ENCODE data around the gene UROC1. TPM values are rescaled to one million over a fixed set of nuclear protein-coding genes. Genes with fewer than 3 reads are reported as not detected.

The UROC1 gene
- total RNA-seq, 1 experiment from 2014 or later = not detected

DNA sequence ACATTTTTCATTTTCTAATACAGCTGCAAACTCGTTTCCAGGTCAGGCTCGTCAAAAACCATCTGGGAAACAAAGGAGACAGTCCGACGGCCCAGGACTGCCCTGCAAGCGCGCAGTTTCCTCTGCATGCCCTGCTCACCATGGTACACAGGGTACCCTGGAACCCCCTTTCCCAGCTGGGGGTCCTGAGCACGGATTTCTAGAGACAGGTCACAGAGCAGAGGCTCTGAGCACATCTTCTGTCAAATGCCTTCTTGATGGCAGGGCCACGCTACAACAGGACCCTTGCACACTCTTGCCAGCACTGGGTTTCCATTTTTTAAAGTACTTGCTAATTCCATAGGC, 50.0 kb downstream of the UROC1 start:
- WGBS (ENCODE audit: extremely low coverage, insufficient read length, low lambda C conversion rate) = no CpG with 5 or more reads among the region's 8 CpGs
- no peak overlapping the region for H2BK120ac ChIP-seq (ENCODE audit: low read depth, low read length, poor library complexity, severe bottlenecking)
- TF ChIP-seq, protein P1, sequence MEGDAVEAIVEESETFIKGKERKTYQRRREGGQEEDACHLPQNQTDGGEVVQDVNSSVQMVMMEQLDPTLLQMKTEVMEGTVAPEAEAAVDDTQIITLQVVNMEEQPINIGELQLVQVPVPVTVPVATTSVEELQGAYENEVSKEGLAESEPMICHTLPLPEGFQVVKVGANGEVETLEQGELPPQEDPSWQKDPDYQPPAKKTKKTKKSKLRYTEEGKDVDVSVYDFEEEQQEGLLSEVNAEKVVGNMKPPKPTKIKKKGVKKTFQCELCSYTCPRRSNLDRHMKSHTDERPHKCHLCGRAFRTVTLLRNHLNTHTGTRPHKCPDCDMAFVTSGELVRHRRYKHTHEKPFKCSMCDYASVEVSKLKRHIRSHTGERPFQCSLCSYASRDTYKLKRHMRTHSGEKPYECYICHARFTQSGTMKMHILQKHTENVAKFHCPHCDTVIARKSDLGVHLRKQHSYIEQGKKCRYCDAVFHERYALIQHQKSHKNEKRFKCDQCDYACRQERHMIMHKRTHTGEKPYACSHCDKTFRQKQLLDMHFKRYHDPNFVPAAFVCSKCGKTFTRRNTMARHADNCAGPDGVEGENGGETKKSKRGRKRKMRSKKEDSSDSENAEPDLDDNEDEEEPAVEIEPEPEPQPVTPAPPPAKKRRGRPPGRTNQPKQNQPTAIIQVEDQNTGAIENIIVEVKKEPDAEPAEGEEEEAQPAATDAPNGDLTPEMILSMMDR (conservative IDR thresholded peaks at IDR 0.05) = no peak
- H3K27me3 ChIP-seq (ENCODE audit: insufficient read depth, low read length) = no peaks in the 10 kb centered on the region
- H3K4ac ChIP-seq (ENCODE audit: low read depth, low read length) = no peak overlapping the region
- H3K9ac ChIP-seq (ENCODE audit: extremely low read depth, insufficient read length, low read length) = no peak overlapping the region
- no peaks in the 10 kb centered on the region; the same call in 1 of the 2 replicates for H3K79me2 ChIP-seq (ENCODE audit: insufficient read depth, low read length)
- H3K56ac ChIP-seq (ENCODE audit: insufficient read length, low read depth, low read length) = no peak overlapping the region
- no peak overlapping the region for H3K4me3 Mint-ChIP-seq
- H3K23me2 ChIP-seq (ENCODE audit: insufficient read length, low read depth, low read length, poor library complexity, severe bottlenecking) = no peaks in the 10 kb centered on the region
- no peak overlapping the region for H2BK12ac ChIP-seq (ENCODE audit: insufficient read length, low read depth, low read length)
- H3K27me3 Mint-ChIP-seq (ENCODE audit: low read depth) = no peaks in the 10 kb centered on the region
- H3K27ac ChIP-seq (ENCODE audit: insufficient read length, low read depth, low read length) = no peak overlapping the region
- no peak overlapping the region for H3K18ac ChIP-seq (ENCODE audit: insufficient read length, low read depth, low read length)
- no peaks in the 10 kb centered on the region; a peak in 1 of 5 replicates for H3K9me3 Mint-ChIP-seq
- H2BK5ac ChIP-seq (ENCODE audit: insufficient read length, low read length) = no peak overlapping the region
- no peak overlapping the region for H3K27ac Mint-ChIP-seq
- DNase-seq = no peak
- no peak overlapping the region for H4K8ac ChIP-seq (replicated peaks; ENCODE audit: insufficient read length, low read depth, low read length)
- no peak overlapping the region for H3K23ac ChIP-seq (ENCODE audit: insufficient read length, low read depth, low read length)
- no peak overlapping the region for H2AK5ac ChIP-seq (ENCODE audit: insufficient read length, low read length)
- H3K4me1 Mint-ChIP-seq = peaks cover 5% of the 10 kb centered on the region in 2 experiments
- no peak overlapping the region for H3K4me2 ChIP-seq (ENCODE audit: insufficient read depth, insufficient read length, low read length)
- H3K9me3 ChIP-seq (ENCODE audit: control insufficient read depth, low read depth, low read length) = no peaks in the 10 kb centered on the region
- H2BK20ac ChIP-seq (ENCODE audit: low read depth, low read length, poor library complexity, severe bottlenecking) = no peak overlapping the region
- H4K20me1 ChIP-seq (ENCODE audit: control insufficient read depth, insufficient read depth, insufficient read length) = no peaks in the 10 kb centered on the region
- no peak overlapping the region for H4K91ac ChIP-seq (ENCODE audit: insufficient read length, low read depth, low read length)
- no peaks in the 10 kb centered on the region for H3K4me1 ChIP-seq (ENCODE audit: insufficient read depth, low read length)
- H2BK15ac ChIP-seq (ENCODE audit: low read depth, low read length) = no peak overlapping the region
- H3K79me1 ChIP-seq (ENCODE audit: insufficient read depth, low read depth, low read length, poor library complexity, severe bottlenecking) = peaks cover 10% of the 10 kb centered on the region
- no peak overlapping the region for H3T11ph ChIP-seq (ENCODE audit: low read length)
- H3K14ac ChIP-seq (ENCODE audit: insufficient read depth, low read length) = no peak overlapping the region
- H2AFZ ChIP-seq (ENCODE audit: low read length) = no peak overlapping the region
- H3K36me3 Mint-ChIP-seq (ENCODE audit: insufficient read depth in 1 of 3, low read depth in 3 of 3) = peaks cover 51 to 84% (median 69%) of the 10 kb centered on the region in 3 experiments; a peak in 6 of 7 replicates
- H4K5ac ChIP-seq (ENCODE audit: insufficient read length, low read depth, low read length) = no peak overlapping the region
